Measurements from ENCODE around the gene CNST.
"Not testable (repeated sequence)": the region's sequence is repeated elsewhere in the genome, so short reads cannot be mapped to it uniquely, and the experiment has no call there.

The CNST gene

DNA sequence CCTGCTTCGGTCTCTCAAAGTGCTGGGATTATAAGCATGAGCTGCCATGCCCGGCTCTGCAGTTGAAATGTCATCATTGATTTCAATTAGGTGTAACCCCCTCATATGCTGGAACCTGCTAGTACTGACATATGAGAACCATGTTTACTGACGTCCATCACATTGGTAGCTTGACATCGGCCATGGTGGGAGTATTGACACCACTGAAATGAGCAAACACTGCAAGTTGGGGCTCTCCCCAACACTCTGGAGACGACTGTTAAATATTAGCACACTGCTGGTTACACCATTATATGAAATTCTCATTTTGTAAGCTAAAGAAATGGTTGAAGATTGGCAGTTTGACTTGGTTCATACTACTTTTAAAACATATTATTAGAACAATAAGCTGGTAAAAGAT, 63.7 kb downstream of the CNST start:
- DNase-seq = no peak

DNA sequence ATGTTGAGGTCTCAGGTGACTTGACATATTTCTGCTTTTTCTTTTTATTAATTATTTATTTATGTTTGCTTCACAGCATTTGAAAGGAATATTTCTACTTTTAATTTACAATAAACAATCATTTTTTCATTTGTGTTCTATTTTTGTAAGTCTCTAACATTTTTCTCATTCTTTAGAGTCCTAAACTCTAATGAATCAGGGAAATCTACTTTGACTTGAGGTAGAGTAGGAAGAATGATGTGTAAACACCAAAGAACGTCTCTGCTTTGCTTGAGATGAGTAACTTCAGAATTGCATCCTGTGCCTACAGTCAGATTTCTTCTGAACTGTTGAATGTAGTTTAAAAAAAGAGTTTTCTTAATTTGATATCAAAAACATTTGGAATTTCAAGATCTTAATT, 65.2 kb downstream of the CNST start:
- no peak for DNase-seq

DNA sequence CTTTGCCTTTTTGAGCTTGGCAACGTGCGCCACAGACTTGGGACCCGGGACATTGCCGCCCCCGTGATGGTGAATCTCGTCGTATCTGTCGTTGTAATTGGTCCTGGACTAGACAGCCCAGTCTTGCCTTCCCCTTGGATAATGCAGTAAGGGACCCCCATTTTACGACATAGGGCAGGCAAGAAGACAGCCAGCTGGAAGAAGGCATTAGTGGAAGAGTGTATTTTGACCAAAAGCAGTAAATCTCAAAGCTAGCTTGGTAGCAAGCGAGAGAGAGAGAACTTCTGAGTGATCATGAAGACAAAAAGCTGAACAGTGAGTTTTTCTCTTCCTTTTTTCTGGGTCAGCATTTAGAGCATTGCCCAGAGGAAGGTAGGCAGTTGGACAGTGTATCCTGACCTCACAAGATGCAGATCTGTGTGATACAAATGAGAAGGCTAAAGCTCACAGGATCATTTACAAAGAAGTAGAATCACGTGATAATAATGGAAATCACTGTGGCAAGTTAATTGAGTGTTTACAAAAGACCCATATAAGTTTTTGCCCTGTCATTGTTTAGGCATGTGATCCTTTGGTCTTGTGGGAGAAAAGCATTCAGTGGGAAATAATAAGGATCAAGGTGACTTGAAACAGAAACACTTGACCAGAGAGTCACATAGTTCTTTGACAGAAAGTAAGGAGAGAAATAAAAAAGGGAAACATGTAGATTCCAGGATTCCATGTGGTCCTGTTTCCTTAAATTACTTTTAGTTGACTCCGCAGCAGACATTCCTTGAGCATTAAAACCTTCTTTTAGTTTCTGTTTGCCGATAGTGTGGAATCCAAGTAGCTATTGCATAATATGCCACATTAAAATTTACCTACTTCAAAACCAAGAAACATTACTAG, 66.3 kb downstream of the CNST start:
- DNase-seq = no peak

- DNase-seq = not testable (repeated sequence)
Observed at GRCh38 chr1:246634659-246635058, 68.4 kb downstream of the CNST start.

DNA sequence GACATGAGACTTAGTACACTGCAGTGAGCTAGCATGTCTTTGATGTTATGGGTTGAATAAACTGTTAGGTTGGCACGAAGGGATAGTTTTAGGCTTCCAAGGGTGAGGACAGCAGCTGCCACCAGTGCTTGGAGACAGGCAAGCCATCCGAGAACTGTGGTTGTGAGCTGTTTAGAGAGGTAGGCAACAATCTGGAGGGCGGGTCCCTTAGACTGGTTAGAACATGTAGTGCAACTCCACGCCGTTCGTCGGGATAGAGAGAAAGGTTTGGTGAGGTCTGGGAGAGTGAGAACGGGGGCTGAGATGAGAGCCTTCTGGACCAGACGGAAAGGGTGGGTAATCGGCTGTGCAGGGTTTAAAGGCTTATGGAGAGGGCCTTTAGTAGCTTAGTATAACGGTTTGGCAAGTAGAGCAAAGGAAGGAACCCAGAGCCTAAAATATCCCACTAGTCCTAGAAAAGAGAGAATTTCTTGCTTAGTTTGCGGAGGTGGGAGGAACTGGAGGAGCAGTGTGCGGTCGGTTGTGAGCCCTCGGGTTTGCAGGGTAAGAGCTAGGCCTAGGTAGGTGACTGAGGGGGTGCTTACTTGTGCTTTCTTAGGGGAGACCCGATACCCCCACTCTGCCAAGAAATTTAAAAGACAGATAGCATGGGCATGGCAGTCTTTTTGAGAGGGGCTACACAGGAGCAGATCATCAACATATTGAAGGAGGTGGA, 72.8 kb downstream of the CNST start:
- DNase-seq = no peak

- no peak for DNase-seq
Observed at GRCh38 chr1:246639732-246640131, 73.5 kb downstream of the CNST start.

GRCh38 chr1:246640747-246641146, 74.5 kb downstream of the CNST start:
- DNase-seq = no peak

- DNase-seq = no peak
Observed at GRCh38 chr1:246641394-246641793, 75.1 kb downstream of the CNST start.

DNA sequence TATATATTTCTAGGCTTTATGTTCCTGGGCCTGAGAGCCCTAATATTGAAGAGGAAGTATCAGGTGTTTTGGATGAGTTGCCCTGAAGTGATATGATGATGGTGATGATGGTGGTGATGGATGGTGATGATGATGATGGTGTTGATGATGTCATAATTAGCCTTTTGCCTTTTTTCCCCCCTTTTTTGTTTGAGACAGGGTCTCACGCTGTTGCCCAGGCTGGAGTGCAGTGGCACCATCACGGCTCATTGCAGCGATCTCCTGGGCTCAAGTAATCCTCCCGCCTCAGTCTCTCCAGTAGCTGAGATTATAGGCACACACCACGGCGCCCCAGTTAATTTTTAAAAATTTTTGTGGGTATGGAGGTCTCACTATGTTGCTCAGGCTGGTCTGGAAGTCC, 76.5 kb downstream of the CNST start:
- DNase-seq = no peak

DNA sequence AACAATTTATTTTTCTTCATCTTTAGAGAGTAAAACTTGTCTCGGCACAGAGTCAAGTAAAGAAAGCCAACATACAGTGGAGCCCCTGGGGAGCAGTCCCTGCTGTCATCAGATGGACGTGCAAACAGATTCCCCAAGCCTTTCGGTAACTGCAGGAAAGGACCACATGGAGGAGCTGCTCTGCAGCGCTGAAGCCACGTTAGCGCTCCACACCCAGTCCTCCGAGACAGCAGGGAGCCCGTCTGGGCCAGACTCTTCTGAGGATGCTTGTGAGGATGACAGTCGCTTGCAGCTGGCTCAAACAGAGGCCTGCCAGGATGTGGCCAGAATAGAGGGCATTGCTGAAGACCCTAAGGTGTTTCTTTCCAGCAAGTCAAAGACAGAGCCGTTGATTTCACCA, 80.9 kb downstream of the CNST start:
- peak; percentile 11 for DNase-seq

DNA sequence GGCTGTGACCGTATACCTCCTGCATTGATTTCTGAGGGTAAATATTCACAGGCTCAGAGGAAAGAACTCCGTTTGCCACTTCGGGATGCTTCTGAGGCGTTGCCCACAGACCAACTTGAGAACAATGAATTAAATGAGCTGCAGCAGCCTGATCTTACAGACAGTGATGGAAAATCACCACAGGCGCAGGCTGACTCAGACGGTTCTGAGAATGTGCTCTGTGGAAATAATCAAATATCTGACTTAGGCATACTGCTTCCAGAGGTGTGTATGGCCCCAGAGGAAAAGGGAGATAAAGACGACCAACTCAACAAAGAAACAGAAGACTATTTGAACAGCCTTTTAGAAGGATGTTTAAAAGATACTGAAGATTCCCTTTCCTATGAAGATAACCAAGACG, 81.3 kb downstream of the CNST start:
- DNase-seq = no peak

DNA sequence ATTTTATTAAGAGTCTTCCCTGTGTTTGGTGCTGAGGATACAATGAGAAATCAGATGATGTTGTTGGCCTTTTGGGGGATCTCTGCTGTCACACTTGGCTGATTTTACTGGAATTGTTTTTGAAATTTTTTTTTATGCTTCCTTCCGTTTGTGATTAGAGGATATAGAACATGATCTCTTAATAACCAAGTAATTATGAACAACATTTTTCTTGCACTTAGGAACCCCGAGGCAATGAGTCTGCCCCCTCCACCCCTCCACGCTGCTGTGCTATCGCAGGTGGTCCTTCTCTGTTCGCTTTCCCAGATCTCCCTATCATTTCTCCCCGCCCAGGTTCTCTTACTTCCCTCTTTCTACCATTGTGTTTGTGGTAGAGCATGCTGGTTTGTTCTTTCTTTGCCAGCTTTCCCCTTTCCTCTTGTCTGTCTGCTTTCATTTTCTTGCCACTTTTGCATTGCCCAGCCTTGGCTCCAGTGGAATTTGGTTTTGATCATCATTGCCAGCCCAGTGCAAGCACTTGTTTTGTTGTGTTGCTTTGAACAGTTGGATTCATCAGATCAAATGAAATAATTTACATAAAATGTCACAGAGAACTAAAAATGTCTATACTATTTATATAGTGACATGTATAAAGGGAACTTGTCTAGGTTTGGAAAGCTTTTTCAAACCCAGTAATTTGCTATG, 84.9 kb downstream of the CNST start:
- no peak for DNase-seq

GRCh38 chr1:246658567-246658966, 92.3 kb downstream of the CNST start:
- DNase-seq = no peak

- no peak for DNase-seq
Observed at GRCh38 chr1:246659594-246660140, 93.4 kb downstream of the CNST start.

- DNase-seq = no peak
Observed at GRCh38 chr1:246661451-246661850, 95.2 kb downstream of the CNST start.

DNA sequence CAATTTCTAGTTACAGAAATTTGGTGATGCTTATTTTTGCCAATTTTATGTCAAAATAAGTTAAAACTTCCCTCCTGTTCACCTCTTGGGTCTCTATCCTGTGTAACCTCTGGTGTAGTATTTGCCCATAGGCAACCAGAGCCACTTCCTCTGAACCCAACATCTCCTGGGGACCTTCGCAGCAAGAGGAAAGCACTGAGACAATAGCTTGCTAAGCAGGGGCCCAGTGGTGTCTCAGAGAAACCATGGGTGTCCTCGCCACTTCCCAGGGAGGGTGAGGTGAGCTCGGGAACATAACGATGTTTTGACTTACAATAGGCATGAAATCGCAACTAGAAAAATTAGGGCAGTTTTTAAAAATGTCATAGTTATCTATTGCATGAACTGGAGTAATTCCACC, 101.5 kb downstream of the CNST start:
- DNase-seq = no peak

DNA sequence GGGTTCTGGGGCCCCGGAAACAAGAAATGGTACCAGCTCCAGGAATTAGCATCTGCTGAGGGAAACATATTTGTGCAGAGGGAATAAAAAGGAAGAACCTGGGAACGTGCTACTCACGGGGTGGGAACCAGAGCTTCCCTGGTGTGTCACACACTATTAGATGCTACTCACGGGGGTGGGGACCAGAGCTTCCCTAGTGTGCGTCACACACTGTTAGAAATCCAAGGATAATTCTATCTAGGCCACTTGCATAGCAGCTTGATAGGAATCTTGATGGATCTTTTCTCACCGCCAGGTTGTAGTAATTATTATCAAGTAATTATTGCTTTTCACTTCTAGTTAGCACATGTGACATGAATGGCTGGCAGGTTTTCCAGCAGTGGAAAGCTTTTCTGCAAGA, 103.4 kb downstream of the CNST start:
- DNase-seq = no peak

GRCh38 chr1:246674049-246674448, 107.8 kb downstream of the CNST start:
- no peak for DNase-seq

DNA sequence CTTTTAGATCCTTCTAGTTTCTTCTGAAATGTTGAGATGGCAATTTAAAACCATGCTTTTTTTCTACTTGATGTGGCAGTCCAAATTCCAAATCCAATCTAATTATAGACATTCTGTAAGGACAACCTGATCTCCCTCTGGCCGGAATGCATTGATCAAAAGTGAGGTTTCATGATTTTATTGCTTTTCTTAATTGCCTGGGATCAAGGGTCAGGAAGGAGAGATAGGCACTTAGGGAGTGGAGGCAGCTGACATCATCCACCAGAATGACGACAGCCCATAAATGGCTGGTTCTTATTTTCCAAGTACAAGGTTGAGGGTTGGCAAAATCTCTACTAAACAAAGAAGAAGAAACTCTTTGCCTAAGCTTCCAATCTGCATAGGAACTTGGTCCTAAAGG, 111.6 kb downstream of the CNST start:
- DNase-seq = no peak

GRCh38 chr1:246678816-246679793, 112.8 kb downstream of the CNST start:
- no peak for DNase-seq

GRCh38 chr1:246679794-246680177, 113.5 kb downstream of the CNST start:
- no peak for DNase-seq

GRCh38 chr1:246680190-246680589, 113.9 kb downstream of the CNST start:
- DNase-seq = no peak

All from NCI-H1694 (cell line).